Urinary bladder (tissue), 4 donors: ENCODE measurements around the gene IFITM10. TPM values are rescaled to one million over a fixed set of nuclear protein-coding genes. Genes with fewer than 3 reads are reported as not detected.
"Not testable (repeated sequence)": the region's sequence is repeated elsewhere in the genome, so short reads cannot be mapped to it uniquely, and the experiment has no call there.

Source experiments
- DNase-seq: peaks from one replicate; pipeline ENCODE4 v3.0.0-alpha.2; 2015; ENCODE audit errors: extremely low spot score
- H3K27ac ChIP-seq: one replicate; pipeline ENCODE4 v1.5.1; 2013; ENCODE audit warnings: low read depth, mild to moderate bottlenecking, moderate library complexity
- H3K36me3 ChIP-seq: one replicate; pipeline ENCODE4 v1.6.1; 2013; ENCODE audit warnings: mild to moderate bottlenecking, moderate library complexity; ENCODE audit not compliant: insufficient read depth
- H3K4me1 ChIP-seq: one replicate; pipeline ENCODE4 v1.6.1; 2013; ENCODE audit warnings: mild to moderate bottlenecking, moderate library complexity; ENCODE audit not compliant: insufficient read depth
- H3K4me3 ChIP-seq: one replicate; pipeline ENCODE4 v1.5.1; 2013; ENCODE audit warnings: low read depth, low read length
- WGBS: extraction: QIAGEN DNeasy Blood & Tissue Kit; methylation state at CpG from one replicate; pipeline ENCODE4 v1.1.7; 2013; 5-methylcytosine and 5-hydroxymethylcytosine counted together
- polyA plus RNA-seq: library from polyadenylated mRNA; stranded (reverse); fragments of 200-250 nt; gene quantifications from one replicate; pipeline ENCODE4 v1.2.3, GENCODE V29; 2013
- total RNA-seq: library from RNA; depleted of rRNA; stranded (reverse); fragments of >200 nt; gene quantifications from one replicate; pipeline ENCODE4 v1.2.3, GENCODE V29; 2014
- donor health status: healthy with polysubstance abuse.
- donor health status: healthy.

The IFITM10 gene
- total and polyA plus RNA-seq, 2 donors: 1.0 to 1.9 TPM

GRCh38 chr11:1690167-1691025 lies 60.0 kb downstream of the IFITM10 start:
- H3K36me3 ChIP-seq: no peaks in the 10 kb centered on the region
- DNase-seq: no peak
- no peaks in the 10 kb centered on the region for H3K4me1 ChIP-seq
- no peak overlapping the region for H3K4me3 ChIP-seq
- WGBS: 80% methylated on average over 22 of the region's 22 CpGs
- H3K27ac ChIP-seq: peak overlapping the region; percentile 59

DNA sequence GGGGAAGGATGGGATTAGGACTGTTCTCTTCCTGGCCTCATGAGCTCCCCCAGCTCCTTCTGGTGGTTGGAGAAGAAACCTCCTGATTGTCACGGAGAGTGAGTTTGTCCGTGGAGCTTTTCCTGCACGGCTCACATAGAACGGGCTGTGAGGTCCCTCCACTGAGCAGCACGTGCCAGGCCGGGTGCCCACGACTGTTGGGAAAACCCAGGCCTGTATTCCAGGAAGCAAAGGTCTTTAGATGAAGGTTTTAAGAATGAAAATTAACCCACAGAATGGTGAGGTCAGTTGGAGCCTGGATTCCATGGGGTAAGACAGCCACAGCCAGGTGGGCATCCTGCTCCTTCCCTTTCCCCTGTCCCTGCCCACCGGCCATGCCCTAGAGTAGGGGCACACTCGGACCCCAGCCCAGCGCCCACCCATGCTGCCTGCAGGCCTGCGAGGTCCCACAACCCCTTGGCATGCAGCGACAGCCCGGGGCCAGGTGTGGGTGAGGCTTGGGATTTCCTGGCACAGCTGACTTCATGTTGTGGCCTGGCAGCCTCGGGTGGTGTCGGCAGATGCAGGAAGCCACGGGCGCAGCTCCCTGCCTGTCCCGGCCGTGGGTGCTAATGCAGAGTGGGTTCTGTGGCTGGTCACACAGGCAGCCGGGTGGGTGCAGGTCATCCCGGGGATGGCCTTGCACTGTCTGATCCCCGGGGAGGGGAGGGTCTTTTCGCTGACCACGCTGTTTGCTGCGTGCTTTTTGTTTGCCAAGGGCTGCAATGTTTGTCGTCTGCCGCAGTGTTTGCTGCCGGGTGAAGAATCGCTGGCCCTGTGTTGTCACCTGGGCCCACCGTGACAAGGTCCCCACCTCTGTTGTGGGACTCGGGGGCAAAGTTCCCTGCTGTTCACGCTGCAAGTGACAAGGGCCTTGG lies 60.9 kb downstream of the IFITM10 start:
- not testable (repeated sequence) for H3K27ac ChIP-seq, H3K4me1 ChIP-seq, H3K4me3 ChIP-seq, H3K36me3 ChIP-seq, DNase-seq
- 75% methylated on average over 30 of the region's 32 CpGs for WGBS

- H3K36me3 ChIP-seq, H3K4me1 ChIP-seq, H3K4me3 ChIP-seq, H3K27ac ChIP-seq, DNase-seq: not testable (repeated sequence)
- 85% methylated on average over 19 of the region's 19 CpGs for WGBS
Measured at GRCh38 chr11:1688336-1688947, 62.0 kb downstream of the IFITM10 start.

DNA sequence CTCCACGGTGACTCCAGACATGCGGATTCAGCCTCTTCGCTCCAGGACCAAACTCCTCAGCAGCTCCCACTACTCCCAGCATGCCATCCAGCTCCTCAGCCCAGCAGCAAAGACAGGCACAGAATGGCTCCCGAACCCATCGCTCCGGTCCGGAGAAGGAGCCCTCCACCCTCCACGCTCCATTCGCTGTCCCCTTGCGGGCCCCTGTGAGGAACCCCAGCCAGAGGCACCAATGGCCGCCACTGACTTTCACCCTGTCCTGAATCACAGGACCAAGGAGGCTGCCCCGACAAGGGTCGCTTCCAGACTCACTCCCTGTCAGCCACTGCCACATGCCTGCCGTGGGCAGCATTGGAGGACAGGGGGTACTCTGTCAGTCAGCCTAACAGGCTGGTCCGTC lies 64.2 kb downstream of the IFITM10 start:
- H3K4me1 ChIP-seq, H3K36me3 ChIP-seq, H3K27ac ChIP-seq, H3K4me3 ChIP-seq, DNase-seq: not testable (repeated sequence)
- WGBS: 78% methylated on average over 12 of the region's 15 CpGs

- H3K4me3 ChIP-seq, H3K27ac ChIP-seq, H3K4me1 ChIP-seq, H3K36me3 ChIP-seq, DNase-seq: not testable (repeated sequence)
- 89% methylated on average over 15 of the region's 18 CpGs for WGBS
Measured at GRCh38 chr11:1684886-1685874, 65.2 kb downstream of the IFITM10 start.

- not testable (repeated sequence) for DNase-seq, H3K4me3 ChIP-seq
Measured at GRCh38 chr11:1683904-1684572, 66.4 kb downstream of the IFITM10 start.

DNA sequence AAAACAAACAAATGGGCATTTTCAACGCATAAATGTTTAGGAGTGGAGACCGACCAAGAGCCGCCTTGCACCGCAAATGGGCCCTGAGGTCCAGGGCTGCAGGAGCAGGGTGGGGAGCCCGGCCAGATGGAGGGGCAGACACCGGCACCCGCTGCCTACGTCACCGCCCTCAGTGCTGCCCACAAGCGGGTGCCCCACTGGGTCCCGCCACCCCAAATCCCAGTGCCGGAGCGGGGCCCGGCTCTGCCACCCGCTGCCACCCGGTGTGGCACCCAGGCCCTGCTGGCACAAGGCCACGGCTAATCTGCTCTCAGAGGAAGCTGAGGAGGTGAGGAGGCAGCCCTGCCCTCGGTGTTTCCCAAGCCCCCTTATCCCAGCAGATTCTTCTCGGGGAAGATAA lies 67.2 kb downstream of the IFITM10 start:
- H3K36me3 ChIP-seq, DNase-seq, H3K4me3 ChIP-seq, H3K27ac ChIP-seq, H3K4me1 ChIP-seq: not testable (repeated sequence)
- WGBS: 75% methylated on average over 19 of the region's 19 CpGs

More at GRCh38 chr11:1683904-1684572, 66.4 kb downstream of the IFITM10 start:
- WGBS: 76% methylated on average over 14 of the region's 24 CpGs
- not testable (repeated sequence) for H3K27ac ChIP-seq, H3K4me1 ChIP-seq, H3K36me3 ChIP-seq

Other genes starting within 250 kb of the IFITM10 start
- 0.85 TPM for gene DUSP8, start 178.3 kb downstream of the IFITM10 start, total RNA-seq
- 6.8 TPM for gene DUSP8, start 178.3 kb downstream of the IFITM10 start, polyA plus RNA-seq
- not detected for gene KRTAP5-1, start 165.3 kb downstream of the IFITM10 start, total RNA-seq
- gene KRTAP5-1, start 165.3 kb downstream of the IFITM10 start, polyA plus RNA-seq: not detected
- not detected for gene KRTAP5-2, start 152.3 kb downstream of the IFITM10 start, total RNA-seq
- not detected for gene KRTAP5-2, start 152.3 kb downstream of the IFITM10 start, polyA plus RNA-seq
- gene KRTAP5-3, start 142.1 kb downstream of the IFITM10 start, total RNA-seq: not detected
- gene KRTAP5-3, start 142.1 kb downstream of the IFITM10 start, polyA plus RNA-seq: not detected
- gene KRTAP5-4, start 128.5 kb downstream of the IFITM10 start, total RNA-seq: not detected
- gene KRTAP5-4, start 128.5 kb downstream of the IFITM10 start, polyA plus RNA-seq: not detected
- gene KRTAP5-5, start 120.8 kb downstream of the IFITM10 start, total RNA-seq: not detected
- gene KRTAP5-5, start 120.8 kb downstream of the IFITM10 start, polyA plus RNA-seq: not detected
- not detected for gene KRTAP5-6, start 53.4 kb downstream of the IFITM10 start, total RNA-seq
- not detected for gene KRTAP5-6, start 53.4 kb downstream of the IFITM10 start, polyA plus RNA-seq
- gene CTSD, start 13.3 kb upstream of the IFITM10 start, total RNA-seq: 76.4 TPM
- 495 TPM for gene CTSD, start 13.3 kb upstream of the IFITM10 start, polyA plus RNA-seq
- 3.4 TPM for gene SYT8, start 84.4 kb upstream of the IFITM10 start, total RNA-seq
- 35.6 TPM for gene SYT8, start 84.4 kb upstream of the IFITM10 start, polyA plus RNA-seq
- 32.6 TPM for gene TNNI2, start 88.4 kb upstream of the IFITM10 start, total RNA-seq
- 4.6 TPM for gene TNNI2, start 88.4 kb upstream of the IFITM10 start, polyA plus RNA-seq
- gene LSP1, start 102.5 kb upstream of the IFITM10 start, total RNA-seq: 50.7 TPM
- gene LSP1, start 102.5 kb upstream of the IFITM10 start, polyA plus RNA-seq: 160 TPM
- gene PRR33, start 141.3 kb upstream of the IFITM10 start, total RNA-seq: not detected
- gene PRR33, start 141.3 kb upstream of the IFITM10 start, polyA plus RNA-seq: 0.28 TPM
- gene TNNT3, start 169.1 kb upstream of the IFITM10 start, total RNA-seq: 61.6 TPM
- gene TNNT3, start 169.1 kb upstream of the IFITM10 start, polyA plus RNA-seq: 39.3 TPM
- gene MRPL23, start 196.7 kb upstream of the IFITM10 start, total RNA-seq: 17.8 TPM
- gene MRPL23, start 196.7 kb upstream of the IFITM10 start, polyA plus RNA-seq: 85.4 TPM
- gene H19, start 247.2 kb upstream of the IFITM10 start, total RNA-seq: 6,669 TPM
- 1,221 TPM for gene H19, start 247.2 kb upstream of the IFITM10 start, polyA plus RNA-seq